CD4-positive, alpha-beta T cell treated with Interferon alpha-2 for 1 hour (primary cell): ENCODE data around the gene ANAPC5.
"Not testable (repeated sequence)": the region's sequence is repeated elsewhere in the genome, so short reads cannot be mapped to it uniquely, and the experiment has no call there.

Experiments used
- DNase-seq, 2 donors: peaks; one replicate each; pipeline ENCODE4 v3.0.0-alpha.2; 2020 to 2022

The ANAPC5 gene

DNA sequence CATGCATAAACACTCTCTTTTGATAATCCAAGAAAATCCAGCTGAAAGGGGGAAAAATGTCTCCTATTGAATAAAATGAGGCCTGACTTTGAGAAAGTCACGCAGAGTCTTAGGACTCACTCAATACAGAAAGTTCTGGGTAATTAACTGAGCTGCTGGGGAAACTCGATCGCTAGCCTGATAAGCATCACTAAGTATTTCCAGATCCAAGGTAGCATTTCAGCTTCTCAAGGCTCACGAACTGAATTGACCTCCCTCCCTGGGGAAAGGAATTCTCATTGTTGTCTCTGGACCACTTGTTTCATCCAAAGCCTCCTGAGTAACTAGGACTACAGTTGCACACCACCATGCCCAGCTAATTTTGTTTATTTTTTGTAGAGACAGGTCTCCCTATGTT lies 13.8 kb upstream of the ANAPC5 start:
- DNase-seq = no peak

DNA sequence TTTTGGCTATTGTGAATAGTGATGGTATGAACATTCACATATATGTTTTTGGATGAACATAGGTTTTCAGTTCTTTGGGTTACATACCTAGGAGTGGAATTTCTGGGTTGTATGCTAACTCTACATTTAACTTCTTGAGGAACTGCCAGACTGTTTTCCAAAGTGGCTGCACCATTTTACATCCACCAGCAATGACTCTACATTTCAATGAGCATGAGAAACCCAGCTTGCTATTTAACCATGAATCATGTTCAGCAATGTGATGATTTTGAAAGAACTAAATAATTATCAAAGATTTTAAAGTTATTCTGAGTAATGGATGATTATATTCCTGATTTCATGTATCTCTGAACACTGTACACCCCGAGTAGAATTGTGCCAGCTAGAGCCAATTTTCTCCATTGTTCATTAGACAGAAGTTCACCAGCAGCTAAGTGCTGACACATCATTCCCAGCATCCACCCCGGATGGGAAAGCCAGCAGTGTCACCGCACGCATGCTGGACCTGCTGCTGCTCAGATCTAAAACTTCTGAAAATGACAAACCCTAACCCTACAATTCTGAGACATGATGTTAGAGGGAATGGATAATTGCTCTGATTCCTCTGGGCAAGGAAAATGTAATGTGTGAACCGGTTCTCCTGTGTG lies 13.3 kb upstream of the ANAPC5 start:
- DNase-seq = no peak

DNA sequence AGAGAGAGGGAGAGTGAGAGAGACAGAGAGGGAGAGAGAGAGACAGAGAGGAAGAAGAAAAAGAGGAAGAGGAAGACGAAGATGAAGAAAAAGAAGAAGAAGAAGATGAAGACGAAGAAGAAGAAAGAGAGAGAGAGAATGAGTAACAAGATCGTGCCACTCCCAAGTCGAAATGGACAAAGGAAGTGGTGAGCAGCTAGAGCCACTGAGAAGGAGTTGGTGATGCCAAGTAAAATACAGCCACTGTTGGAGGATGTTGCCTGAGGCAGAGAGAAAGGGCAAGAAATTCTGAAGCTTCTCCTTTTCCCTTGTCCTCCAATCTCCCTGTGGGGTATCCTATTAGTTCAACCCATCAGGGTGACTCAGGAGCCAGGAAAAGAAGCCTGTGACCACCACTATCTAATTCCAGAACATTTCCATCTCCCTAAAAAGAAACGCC lies 12.5 kb upstream of the ANAPC5 start:
- no peak for DNase-seq

DNA sequence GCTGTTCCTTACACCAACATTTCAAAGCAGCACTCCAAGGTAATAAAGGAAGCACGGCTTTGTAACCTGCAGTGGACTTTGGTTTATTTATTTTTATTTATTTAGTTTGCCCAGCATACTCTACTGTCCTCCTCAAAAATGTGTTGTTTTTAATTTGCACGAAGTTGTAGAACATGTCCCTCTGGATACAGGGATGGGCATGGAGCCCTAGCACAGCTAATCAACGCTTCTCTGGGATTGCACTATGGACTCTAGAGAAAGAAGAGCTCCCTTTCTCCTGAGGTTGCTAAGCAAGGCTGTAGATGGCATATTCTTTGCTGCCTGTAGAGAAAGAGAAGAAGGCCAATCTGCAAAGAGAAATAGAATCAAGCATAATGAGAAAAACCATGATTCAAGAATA lies 5.9 kb upstream of the ANAPC5 start:
- DNase-seq = no peak

DNA sequence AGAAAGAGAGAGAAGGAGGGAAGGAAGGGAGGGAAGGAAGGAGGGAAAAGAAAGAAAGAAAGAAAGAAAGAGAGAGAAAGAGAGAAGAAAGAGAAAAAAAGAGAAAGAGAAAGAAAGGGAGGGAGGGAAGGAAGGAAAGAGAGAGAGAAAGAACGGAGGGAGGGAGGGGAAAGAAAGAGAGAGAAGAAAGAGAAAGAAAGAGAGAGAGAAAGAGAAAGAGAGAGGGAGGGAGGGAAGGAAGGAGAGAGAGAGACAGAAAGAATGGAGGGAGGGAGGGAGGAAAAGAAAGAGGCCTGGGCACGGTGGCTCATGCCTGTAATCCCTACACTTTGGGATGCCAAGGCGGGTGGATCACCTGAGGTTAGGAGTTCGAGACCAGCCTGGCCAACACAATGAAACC lies 5.1 kb upstream of the ANAPC5 start:
- DNase-seq = no peak

DNA sequence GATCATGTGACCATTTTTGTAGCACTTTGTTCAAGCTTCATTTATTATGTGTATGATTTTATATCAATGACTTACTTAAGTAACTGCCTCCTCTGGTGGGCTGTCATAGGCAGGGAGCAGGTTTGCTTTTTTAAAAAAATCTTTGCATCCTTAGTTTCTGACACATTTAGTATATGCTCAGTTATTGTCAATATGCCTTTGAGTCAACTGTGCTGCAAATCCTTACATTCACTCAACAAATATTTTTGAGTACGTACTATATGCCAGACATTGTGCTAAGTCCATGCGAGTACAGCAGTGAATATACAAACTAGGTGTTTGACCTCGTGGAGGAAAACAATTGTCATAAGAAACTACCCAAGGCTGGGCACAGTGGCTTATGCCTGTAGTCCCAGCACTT lies 4.4 kb upstream of the ANAPC5 start:
- no peak for DNase-seq

DNA sequence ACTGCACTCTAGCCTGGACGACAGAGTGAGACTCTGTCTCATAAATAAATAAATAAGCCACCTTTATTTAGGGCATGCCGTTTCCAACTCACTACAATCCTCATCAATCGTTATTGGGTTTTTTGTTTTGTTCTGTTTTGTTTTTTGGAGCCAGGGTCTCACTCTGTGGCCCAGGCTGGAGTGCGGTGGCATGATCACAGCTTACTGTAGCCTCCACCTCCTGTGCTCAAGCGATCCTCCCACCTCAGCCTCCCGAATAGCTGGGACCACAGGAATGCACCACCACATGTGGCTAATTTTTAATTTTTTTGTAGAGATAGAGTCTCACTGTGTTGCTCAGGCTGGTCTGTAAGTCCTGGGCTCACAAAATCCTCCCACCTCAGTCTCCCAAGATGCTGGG lies 3.6 kb upstream of the ANAPC5 start:
- no peak for DNase-seq

DNA sequence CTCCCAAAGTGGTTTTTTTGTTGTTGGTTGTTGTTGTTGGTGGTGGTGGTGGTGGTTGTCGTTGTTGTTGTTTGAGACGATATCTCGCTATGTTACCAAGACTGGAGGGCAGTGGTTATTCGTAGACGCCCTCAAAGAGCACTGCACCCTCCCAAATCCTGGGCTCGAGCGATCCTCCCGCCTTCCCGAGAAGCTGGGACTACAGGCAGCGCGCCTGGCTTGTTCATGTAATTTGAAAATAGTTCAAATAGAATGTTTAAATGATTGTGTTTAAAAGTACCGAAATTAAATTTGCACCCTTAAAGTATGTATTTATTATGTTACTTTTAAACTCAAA lies 439 bp upstream of the ANAPC5 start:
- DNase-seq = no peak

DNA sequence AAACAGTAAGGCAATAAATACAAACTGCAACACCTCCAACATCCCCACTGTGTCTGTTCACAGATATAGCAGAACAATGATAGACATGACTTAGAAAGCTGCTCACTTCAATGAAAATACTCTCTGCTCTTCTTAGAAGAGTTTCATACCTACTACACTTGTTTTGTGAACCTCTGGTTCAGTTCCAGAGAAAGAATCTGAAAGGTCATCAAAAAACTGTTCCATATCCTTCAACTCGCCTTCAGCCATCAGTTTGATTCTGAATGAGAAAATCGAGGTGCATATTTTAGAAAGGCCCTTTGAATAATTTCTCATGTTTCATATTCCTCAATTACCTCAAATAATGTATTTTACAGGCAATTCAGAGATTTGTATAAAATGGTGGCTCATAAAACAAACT lies 5.5 kb downstream of the ANAPC5 start:
- no peak for DNase-seq

DNA sequence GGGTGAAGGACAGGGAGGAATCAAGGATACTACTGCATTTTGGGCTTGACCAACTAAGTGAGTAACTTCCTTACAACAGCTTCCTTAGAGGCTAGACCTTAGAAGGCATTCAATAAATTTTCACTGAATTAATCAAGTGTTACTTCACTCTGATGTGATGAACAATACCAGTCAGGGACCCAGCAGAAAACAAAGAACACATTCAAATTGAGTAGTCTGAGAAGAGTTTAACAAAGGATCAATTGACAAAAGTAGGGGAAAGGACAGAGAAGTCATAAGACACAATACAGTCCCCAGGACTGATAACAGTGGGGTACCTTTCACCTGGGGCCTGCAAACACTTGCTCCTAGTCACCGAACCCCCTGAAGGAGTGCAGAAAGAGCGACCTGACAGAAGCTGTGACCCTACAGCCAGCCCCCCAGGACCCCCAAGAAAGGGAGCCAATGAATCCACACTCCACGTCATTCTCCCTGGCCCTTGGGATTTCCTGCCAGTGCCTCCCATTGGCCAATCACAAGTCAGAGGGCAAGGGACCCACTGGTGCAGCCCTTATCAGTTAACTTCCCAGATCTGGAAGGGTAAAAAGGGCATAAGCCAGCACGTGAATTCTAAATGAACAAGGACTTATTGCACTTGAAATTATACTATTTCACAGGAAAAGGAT lies 6.9 kb downstream of the ANAPC5 start:
- no peak for DNase-seq

DNA sequence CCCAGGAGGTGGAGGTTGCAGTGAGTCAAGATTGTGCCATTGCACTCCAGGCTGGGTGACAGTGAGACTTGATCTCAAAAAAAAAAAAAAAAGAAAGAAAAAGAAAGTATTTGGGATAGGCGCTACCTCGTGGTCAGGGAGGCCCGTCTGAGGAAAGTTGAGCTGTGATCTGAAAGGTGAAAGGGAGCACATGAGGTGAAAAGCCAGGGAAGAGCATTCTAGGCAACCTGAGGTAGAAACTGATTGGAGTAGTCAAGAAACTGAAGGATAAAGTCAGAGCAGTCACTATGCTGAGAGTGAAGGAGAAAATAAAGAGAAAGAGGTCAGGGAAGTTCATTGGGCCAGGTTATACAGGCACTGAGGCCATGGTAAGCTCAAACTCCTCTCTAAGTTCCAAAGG lies 7.7 kb downstream of the ANAPC5 start:
- DNase-seq = no peak

DNA sequence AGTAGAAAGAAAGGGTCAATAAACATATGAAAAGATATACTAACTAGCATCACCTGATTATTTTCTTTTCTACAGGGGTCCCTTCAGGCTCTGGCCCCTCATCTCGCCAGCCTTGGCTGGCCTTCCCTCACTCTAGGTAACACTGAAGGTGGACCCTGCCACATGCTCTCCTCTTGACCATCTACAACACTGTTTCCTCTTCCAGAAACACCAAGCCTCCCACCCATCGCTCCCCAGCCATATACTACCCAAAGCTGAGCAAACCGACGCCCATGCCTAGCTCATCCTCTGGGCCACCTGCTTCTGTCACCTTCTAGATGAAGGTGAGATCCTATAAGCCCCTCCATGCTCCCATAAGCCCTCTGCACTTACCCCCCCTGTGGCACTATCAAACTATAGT lies 14.8 kb downstream of the ANAPC5 start:
- no peak for DNase-seq

DNA sequence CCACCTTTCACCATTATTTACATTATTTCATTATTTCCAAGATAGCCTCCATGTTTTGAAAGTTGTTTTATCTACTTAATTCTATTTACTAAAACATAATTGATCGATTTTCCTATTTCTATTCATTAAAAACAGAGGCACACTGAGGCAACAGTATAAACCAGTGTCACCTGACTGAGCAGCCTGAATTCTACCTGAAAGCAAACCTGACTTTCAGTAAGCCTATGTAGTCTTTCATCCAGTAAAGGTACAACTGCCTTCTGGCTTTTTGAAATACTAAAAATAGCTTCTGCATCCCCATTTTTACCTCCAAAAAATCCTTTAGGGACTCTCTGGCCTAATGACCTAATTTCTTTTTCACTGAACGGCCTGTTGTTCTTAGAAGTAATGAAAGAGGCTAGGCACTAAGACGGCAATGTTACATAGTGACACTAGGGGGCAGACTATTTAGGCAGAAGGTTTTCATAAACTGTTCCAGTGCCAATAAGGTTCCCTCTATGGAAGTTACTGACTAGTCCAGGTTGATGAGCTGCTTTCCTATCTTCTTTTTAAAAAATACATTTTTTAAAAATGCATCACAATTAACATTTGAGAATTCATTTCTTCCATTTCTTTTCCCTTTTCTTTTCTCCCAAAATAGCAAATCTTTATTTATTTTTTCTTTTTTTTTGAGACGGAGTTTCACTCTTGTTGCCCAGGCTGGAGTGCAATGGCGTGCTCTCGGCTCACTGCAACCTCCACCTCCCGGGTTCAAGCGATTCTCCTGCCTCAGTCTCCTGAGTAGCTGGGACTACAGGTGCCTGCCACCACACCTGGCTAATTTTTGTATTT lies 17.5 kb downstream of the ANAPC5 start:
- DNase-seq = peak; percentile 36 to 72

DNA sequence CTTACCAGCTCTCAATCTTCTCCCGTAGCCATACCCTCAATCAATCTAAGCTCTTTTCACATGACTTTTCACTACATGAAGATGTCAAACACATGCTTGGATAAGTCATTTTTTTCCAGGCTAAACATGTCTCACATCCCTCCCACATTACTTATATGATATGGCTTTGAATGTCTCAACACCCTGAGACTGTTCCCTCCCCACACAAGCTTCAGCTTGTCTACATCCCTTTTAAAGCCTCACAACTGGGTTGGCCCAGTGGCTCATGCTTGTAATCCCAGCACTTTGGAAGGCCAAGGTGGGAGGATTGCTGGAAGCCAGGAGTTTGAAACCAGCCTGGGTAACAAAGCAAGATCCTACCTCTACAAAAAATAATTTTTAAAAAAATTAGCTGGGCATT lies 18.5 kb downstream of the ANAPC5 start:
- DNase-seq = no peak

DNA sequence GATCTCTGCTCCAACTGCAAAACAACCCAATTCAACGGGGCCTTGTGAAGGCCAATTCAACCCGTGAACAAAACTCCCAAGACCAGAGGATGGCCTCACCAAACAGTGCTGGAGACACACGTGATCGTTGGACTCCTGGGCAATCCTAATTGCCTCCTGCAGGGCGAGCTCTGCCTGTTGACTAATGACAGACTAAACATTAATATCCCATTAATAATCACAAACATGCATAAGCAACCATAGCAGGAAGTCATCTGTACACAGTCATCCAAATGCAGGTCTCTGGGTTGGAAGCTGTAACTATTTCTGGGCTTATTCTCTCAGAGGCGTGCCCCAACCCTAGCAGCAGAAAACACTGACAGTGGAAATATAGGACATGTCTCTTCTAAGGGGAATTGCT lies 21.0 kb downstream of the ANAPC5 start:
- no peak for DNase-seq

DNA sequence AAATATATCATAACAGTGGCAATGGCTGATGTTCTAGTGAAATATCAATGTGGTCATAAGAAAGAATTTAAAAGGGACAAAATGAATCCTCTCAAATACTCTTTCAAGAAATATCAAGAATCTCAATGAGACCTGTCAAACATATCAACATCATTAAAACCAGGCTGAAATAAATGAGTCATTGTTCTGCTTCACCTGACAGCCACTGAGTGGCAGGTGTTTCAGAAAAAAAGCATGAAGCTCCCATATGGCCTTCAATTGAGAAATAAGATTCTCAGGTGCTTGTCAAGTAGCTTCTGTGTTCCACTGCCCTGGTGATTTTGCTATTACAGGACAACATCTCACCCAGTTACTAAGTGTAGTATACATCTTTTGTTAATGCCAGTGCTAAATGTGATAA lies 21.5 kb downstream of the ANAPC5 start:
- no peak for DNase-seq

DNA sequence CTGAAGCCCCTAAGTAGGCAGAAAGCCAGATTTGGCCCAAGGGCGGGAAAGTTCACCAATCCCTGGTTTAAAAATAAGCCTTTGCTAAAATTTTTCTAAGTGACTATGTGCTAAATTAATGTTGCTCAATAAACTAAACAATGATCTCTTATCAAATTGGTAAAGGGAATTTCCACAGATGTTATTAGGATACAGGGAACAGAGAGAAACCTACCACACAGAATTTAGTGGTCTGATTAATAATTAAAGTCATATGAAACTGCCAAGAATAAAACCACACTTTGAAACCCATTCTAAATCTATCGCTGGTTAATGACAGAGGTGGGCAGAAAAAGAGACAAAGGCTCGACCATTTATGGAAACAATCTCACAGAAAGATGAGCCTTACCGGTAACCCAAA lies 22.0 kb downstream of the ANAPC5 start:
- DNase-seq = no peak

DNA sequence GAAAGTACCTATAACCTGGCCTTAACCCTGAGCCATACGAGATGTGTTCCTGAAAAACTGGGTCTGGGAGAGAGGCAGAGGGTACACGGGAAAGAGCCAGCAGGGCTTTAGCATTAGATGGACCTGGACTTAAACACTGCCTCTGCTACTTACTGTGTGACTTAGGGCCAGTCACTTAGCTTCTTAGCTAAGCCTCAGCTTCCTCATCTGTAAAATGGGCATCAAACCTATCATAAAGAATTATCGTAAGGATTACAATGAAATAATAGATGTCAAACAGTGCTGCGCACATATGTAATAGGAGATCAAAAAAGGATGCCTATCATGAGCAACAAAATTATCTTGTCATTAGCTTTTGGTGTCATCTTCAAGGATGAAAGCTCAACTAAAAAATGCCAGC lies 23.6 kb downstream of the ANAPC5 start:
- DNase-seq = no peak

DNA sequence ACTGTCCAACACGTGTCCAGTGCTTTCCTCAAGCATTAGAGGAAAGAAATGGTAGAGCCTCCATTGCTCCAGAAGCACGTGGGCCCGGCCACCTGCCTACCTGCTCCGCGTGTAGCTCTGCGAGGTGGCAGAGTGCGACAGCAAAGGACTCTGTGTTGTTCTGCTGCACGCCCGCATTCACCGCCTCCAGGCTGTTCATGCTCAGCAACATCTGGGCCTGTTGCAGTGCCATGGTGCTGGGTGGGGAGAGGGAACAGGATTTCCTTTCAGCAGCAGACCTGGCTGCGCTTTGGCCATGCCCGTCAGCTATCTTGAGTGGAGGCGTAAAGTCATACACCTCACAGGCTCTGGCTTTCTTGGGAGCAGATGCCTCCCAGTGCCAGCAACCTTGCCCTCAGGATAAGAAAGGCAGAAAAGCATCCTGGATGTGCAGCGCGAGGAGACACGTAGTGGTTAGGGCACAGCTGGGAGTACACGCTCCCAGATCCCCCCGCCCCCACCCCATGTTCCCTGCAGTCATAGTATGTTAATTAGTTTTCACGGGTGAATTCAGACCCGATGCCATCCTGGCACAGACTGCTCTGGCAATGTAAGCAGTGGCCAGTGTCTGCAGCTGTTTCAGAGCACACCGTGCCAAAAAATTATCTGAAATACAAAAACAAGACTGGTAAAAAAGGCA lies 25.1 kb downstream of the ANAPC5 start:
- DNase-seq = no peak

DNA sequence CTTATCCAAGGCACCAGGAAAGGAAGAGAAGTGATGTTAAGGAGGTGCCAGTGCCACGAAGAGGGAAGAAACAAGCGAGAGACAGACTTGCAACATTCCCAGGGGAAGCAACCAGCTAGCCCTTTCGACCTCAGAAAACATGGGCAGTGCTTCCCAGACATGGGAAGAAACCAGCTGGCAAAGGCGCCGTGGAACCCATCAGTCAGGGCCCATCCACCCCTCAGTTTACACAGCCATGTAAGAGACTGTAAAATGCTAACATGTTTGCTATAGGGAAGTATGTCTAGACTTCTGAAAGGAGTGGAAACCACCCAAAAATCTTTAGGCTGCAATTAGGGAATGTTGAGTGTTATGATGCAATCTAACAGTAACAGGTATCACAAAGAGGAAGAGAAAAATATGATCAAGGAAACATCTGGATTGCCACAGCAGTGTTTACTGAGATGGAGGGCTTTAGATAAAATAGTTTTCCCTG lies 26.3 kb downstream of the ANAPC5 start:
- DNase-seq = no peak

DNA sequence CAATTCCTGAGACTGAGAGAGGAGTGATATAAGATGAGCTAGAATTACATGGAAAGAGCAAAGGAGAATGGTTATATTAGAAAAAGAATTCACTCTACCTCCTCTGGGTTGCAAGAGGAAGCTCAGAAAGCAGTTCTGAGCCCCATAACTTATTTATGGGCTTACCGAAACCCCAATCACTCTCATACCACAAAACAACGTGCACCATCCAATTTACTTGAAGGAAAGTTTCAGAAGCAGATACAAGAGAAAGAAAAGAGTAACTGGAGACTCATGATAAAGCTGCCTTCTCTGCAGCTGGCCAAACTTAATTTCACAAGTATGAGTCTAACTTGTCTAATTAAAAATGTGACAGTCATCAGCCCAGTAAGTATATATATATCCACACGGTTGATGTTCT lies 28.3 kb downstream of the ANAPC5 start:
- no peak for DNase-seq

DNA sequence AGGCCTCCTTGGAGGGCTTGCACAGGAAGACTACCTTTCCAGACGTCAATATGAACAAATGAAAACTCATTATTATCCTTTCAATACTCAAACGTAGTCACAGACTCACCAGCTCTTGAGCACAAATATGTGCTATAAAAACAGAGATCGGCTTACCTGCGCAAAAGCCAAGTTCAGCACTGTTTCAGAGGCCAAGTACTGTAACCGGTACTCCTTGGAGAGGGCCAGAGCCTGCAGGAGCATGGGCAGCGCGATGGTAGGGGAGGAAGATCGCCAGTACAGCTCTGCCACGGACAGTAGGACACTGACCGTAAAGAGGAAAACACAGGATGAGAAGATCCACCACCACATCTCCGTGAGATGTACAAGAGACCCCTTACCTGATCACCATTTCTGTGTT lies 34.1 kb downstream of the ANAPC5 start:
- DNase-seq = no peak

DNA sequence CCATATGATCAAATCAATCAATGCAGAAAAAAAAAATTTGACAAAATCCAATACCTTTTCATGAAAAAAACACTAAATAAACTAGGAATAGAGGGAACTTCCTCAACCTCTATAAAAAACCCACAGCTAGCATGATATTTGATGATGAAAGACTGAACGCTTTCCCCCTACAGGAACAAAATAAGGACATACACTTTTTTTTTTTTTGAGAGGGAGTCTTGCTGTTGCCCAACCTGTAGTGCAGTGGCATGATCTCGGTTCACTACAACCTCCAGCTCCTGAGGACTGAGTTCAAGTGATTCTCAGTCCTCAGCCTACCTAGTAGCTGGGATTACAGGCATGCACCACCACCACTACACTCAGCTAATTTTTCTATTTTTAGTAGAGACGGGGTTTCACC lies 37.8 kb downstream of the ANAPC5 start:
- no peak for DNase-seq

DNA sequence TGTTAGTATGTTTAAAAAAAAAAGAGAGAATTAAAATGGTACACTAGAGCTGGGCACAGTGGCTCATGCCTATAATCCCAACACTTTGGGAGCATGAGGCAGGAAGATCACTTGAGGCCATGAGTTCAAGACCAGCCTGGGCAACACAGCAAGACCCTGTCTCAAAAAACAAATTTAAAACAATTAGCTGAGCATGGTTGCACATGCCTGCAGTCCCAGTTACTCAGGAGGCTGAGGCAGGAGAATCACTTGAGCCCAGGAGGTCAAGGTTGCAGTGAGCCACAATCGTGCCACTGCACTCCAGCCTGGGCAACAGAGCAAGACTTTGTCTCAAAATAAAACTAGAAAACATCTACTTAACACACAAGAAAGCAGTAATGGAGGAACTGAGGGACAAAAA lies 42.0 kb downstream of the ANAPC5 start:
- not testable (repeated sequence) for DNase-seq
